H9 (cell line): Measurements from ENCODE around the gene CNOT9. TPM values are rescaled to one million over a fixed set of nuclear protein-coding genes. Genes with fewer than 3 reads are reported as not detected.

Experiments
- DNase-seq: peaks from one replicate; pipeline ENCODE4 v3.0.0-alpha.2; 2017
- H2AFZ ChIP-seq: one replicate; pipeline ENCODE4 v1.6.1; 2013; ENCODE audit warnings: mild to moderate bottlenecking, low read length, control low read depth, moderate library complexity
- H2AK5ac ChIP-seq: 2 replicates; pipeline ENCODE4 v1.6.1; 2013; ENCODE audit warnings: low read length, control low read depth, mixed read lengths; ENCODE audit not compliant: insufficient read length
- H2BK120ac ChIP-seq: one replicate; pipeline ENCODE4 v1.6.1; 2013; ENCODE audit warnings: low read depth, mild to moderate bottlenecking, low read length, control low read depth, inconsistent platforms; ENCODE audit not compliant: poor library complexity, severe bottlenecking
- H2BK12ac ChIP-seq: 2 replicates; pipeline ENCODE4 v1.6.1; 2013; ENCODE audit warnings: low read length, control low read depth, mixed read lengths, low read depth; ENCODE audit not compliant: insufficient read length
- H2BK15ac ChIP-seq: 2 replicates; pipeline ENCODE4 v1.6.1; 2013; ENCODE audit warnings: low read depth, low read length, control low read depth
- H2BK20ac ChIP-seq: one replicate; pipeline ENCODE4 v1.6.1; 2013; ENCODE audit warnings: low read depth, mild to moderate bottlenecking, low read length, control low read depth, inconsistent platforms; ENCODE audit not compliant: poor library complexity, severe bottlenecking
- H2BK5ac ChIP-seq: 2 replicates; pipeline ENCODE4 v1.6.1; 2013; ENCODE audit warnings: low read length, control low read depth, mixed read lengths; ENCODE audit not compliant: insufficient read length
- H3K14ac ChIP-seq: 2 replicates; pipeline ENCODE4 v1.6.1; 2013; ENCODE audit warnings: low read length, control low read depth; ENCODE audit not compliant: insufficient read depth
- H3K18ac ChIP-seq: 2 replicates; pipeline ENCODE4 v1.6.1; 2013; ENCODE audit warnings: low read depth, mild to moderate bottlenecking, mixed read lengths, low read length, control low read depth; ENCODE audit not compliant: insufficient read length
- H3K23ac ChIP-seq: 2 replicates; pipeline ENCODE4 v1.6.1; 2013; ENCODE audit warnings: low read length, control low read depth, mixed read lengths, low read depth; ENCODE audit not compliant: insufficient read length
- H3K23me2 ChIP-seq: 2 replicates; pipeline ENCODE4 v1.6.1; 2013; ENCODE audit warnings: low read depth, mild to moderate bottlenecking, mixed read lengths, low read length, control low read depth; ENCODE audit not compliant: insufficient read length, poor library complexity, severe bottlenecking
- H3K27ac ChIP-seq: 2 replicates; pipeline ENCODE4 v1.5.1; 2013; ENCODE audit warnings: low read length, control low read depth, mixed read lengths, low read depth; ENCODE audit not compliant: insufficient read length
- H3K27me3 ChIP-seq: 2 replicates; pipeline ENCODE4 v1.6.1; 2013; ENCODE audit warnings: low read length, control low read depth, inconsistent platforms; ENCODE audit not compliant: insufficient read depth
- H3K4ac ChIP-seq: 2 replicates; pipeline ENCODE4 v1.6.1; 2013; ENCODE audit warnings: low read depth, mild to moderate bottlenecking, control low read depth, inconsistent platforms, low read length, moderate library complexity
- H3K4me1 ChIP-seq: 2 replicates; pipeline ENCODE4 v1.6.1; 2013; ENCODE audit warnings: low read length, control low read depth, inconsistent platforms; ENCODE audit not compliant: insufficient read depth
- H3K4me2 ChIP-seq: 2 replicates; pipeline ENCODE4 v1.6.1; 2013; ENCODE audit warnings: low read length, control low read depth, mixed read lengths; ENCODE audit not compliant: insufficient read length, insufficient read depth
- H3K56ac ChIP-seq: 2 replicates; pipeline ENCODE4 v1.6.1; 2013; ENCODE audit warnings: low read depth, mild to moderate bottlenecking, mixed read lengths, low read length, control low read depth; ENCODE audit not compliant: insufficient read length
- H3K79me1 ChIP-seq: 2 replicates; pipeline ENCODE4 v1.6.1; 2013; ENCODE audit warnings: low read depth, mild to moderate bottlenecking, moderate library complexity, low read length, control low read depth, inconsistent platforms; ENCODE audit not compliant: insufficient read depth, poor library complexity, severe bottlenecking
- H3K79me2 ChIP-seq: 2 replicates; pipeline ENCODE4 v1.6.1; 2013; ENCODE audit warnings: low read length, control low read depth, inconsistent platforms; ENCODE audit not compliant: insufficient read depth
- H3K9ac ChIP-seq: 2 replicates; pipeline ENCODE4 v1.6.1; 2013; ENCODE audit warnings: low read length, control low read depth, mixed read lengths; ENCODE audit not compliant: insufficient read length; ENCODE audit errors: extremely low read depth
- H3K9me3 ChIP-seq: one replicate; pipeline ENCODE4 v1.6.1; 2013; ENCODE audit warnings: low read depth, low read length, inconsistent platforms; ENCODE audit not compliant: control insufficient read depth
- H3T11ph ChIP-seq: one replicate; pipeline ENCODE4 v1.6.1; 2013; ENCODE audit warnings: mild to moderate bottlenecking, low read length, control low read depth, inconsistent platforms
- H4K20me1 ChIP-seq: one replicate; pipeline ENCODE4 v1.6.1; 2013; ENCODE audit not compliant: control insufficient read depth, insufficient read length, insufficient read depth
- H4K5ac ChIP-seq: 2 replicates; pipeline ENCODE4 v1.6.1; 2013; ENCODE audit warnings: low read depth, mild to moderate bottlenecking, mixed read lengths, low read length, control low read depth; ENCODE audit not compliant: insufficient read length
- H4K8ac ChIP-seq: replicated peaks from 2 replicates; pipeline ENCODE4 v1.6.1; 2013; ENCODE audit warnings: low read length, control low read depth, mixed read lengths, low read depth; ENCODE audit not compliant: insufficient read length
- H4K91ac ChIP-seq: 2 replicates; pipeline ENCODE4 v1.6.1; 2013; ENCODE audit warnings: low read depth, mild to moderate bottlenecking, moderate library complexity, mixed read lengths, low read length, control low read depth; ENCODE audit not compliant: insufficient read length
- H3K27ac Mint-ChIP-seq, 3 experiments: 2 replicates in 2 of 3; 3 replicates in 1 of 3; pipeline ENCODE4 v1.8.0; 2020 to 2021; ENCODE audit warnings: mixed read lengths in 3 of 3, mild to moderate bottlenecking in 1 of 3, moderate library complexity in 1 of 3
- H3K27me3 Mint-ChIP-seq: 2 replicates; pipeline ENCODE4 v1.8.0; 2021; ENCODE audit warnings: low read depth, mild to moderate bottlenecking, moderate library complexity, mixed read lengths
- H3K36me3 Mint-ChIP-seq, 3 experiments: 2 replicates in 2 of 3; 3 replicates in 1 of 3; pipeline ENCODE4 v1.8.0; 2020 to 2021; ENCODE audit warnings: low read depth in 3 of 3, mixed read lengths in 3 of 3; ENCODE audit not compliant: insufficient read depth in 1 of 3
- H3K4me1 Mint-ChIP-seq, 2 experiments: 2 replicates each; pipeline ENCODE4 v1.8.0; 2020; ENCODE audit warnings: mixed read lengths in 2 of 2
- H3K4me3 Mint-ChIP-seq, 2 experiments: 2 replicates in 1 of 2; 3 replicates in 1 of 2; pipeline ENCODE4 v1.8.0; 2020 to 2021; ENCODE audit warnings: mild to moderate bottlenecking in 2 of 2, mixed read lengths in 2 of 2, moderate library complexity in 1 of 2
- H3K9me3 Mint-ChIP-seq, 2 experiments: 2 replicates in 1 of 2; 3 replicates in 1 of 2; pipeline ENCODE4 v1.8.0; 2020; ENCODE audit warnings: mild to moderate bottlenecking in 2 of 2, mixed read lengths in 2 of 2, moderate library complexity in 1 of 2
- WGBS: extraction: QIAGEN DNeasy Blood & Tissue Kit; methylation state at CpG from one replicate; pipeline ENCODE4 v1.1.7; 2013; ENCODE audit warnings: missing lambda C conversion rate, low lambda C conversion rate, mixed read lengths; ENCODE audit not compliant: insufficient read length; ENCODE audit errors: extremely low coverage; 5-methylcytosine and 5-hydroxymethylcytosine counted together
- total RNA-seq: library from RNA; stranded (reverse); gene quantifications from 2 replicates; pipeline ENCODE4 v1.2.1, GENCODE V29; 2021
- TF ChIP-seq, protein P1 (sequence below): fragments of 200-600 bp; sonication (generic); conservative IDR thresholded peaks from 3 replicates; pipeline ENCODE4 v1.8.0; 2021; ENCODE audit warnings: antibody characterized with exemption, mild to moderate bottlenecking

Gene CNOT9
- total RNA-seq, 1 experiment from 2014 or later = 91.2 TPM

DNA sequence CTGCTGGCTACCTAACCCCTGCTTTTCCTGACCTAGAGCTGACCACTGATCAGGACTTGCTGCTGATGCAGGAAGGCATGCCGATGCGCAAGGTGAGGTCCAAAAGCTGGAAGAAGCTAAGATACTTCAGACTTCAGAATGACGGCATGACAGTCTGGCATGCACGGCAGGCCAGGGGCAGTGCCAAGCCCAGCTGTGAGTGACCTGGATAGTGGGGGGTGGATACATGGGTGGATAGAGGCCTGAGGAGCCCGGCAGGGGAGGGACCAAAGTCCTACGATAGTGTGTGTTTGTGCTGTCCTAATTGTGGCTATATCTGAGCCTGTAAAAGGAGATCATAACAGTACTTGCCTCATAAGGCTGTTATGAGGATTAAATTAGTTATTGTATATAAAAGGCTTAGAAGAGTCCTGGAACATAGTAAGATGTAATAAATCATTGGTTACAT is 47.3 kb downstream of the CNOT9 start:
- H3K4me3 Mint-ChIP-seq = no peak overlapping the region
- Histone ChIP-seq H3K9me3 (no peaks in the 10 kb centered on the region), H2BK15ac (no peak overlapping the region), H4K8ac (no peak overlapping the region), H3K14ac (peak overlapping the region; percentile 29; the same call in 1 of the 2 replicates), H2AK5ac (no peak overlapping the region), H3K79me2 (no peaks in the 10 kb centered on the region), H4K20me1 (no peaks in the 10 kb centered on the region), H3T11ph (no peak overlapping the region), H3K56ac (no peak overlapping the region), H2AFZ (no peak overlapping the region), H2BK20ac (no peak overlapping the region), H2BK120ac (no peak overlapping the region), H3K27ac (no peak overlapping the region), H4K5ac (no peak overlapping the region), H2BK12ac (no peak overlapping the region), H3K27me3 (no peaks in the 10 kb centered on the region), H3K4ac (no peak overlapping the region), H4K91ac (no peak overlapping the region), H3K4me1 (no peaks in the 10 kb centered on the region), H3K23ac (no peak overlapping the region), H3K23me2 (no peaks in the 10 kb centered on the region), H2BK5ac (no peak overlapping the region), H3K4me2 (no peak overlapping the region), H3K79me1 (no peaks in the 10 kb centered on the region), H3K9ac (no peak overlapping the region), H3K18ac (no peak overlapping the region)
- WGBS = no CpG with 5 or more reads among the region's 6 CpGs
- no peak overlapping the region; a peak in 1 of 7 replicates for H3K27ac Mint-ChIP-seq
- DNase-seq = no peak
- H3K36me3 Mint-ChIP-seq = no peaks in the 10 kb centered on the region; a peak in 1 of 7 replicates
- no peaks in the 10 kb centered on the region for H3K9me3 Mint-ChIP-seq
- H3K4me1 Mint-ChIP-seq = no peaks in the 10 kb centered on the region
- H3K27me3 Mint-ChIP-seq = no peaks in the 10 kb centered on the region; the same call in 1 of the 2 replicates
- TF ChIP-seq, protein P1, sequence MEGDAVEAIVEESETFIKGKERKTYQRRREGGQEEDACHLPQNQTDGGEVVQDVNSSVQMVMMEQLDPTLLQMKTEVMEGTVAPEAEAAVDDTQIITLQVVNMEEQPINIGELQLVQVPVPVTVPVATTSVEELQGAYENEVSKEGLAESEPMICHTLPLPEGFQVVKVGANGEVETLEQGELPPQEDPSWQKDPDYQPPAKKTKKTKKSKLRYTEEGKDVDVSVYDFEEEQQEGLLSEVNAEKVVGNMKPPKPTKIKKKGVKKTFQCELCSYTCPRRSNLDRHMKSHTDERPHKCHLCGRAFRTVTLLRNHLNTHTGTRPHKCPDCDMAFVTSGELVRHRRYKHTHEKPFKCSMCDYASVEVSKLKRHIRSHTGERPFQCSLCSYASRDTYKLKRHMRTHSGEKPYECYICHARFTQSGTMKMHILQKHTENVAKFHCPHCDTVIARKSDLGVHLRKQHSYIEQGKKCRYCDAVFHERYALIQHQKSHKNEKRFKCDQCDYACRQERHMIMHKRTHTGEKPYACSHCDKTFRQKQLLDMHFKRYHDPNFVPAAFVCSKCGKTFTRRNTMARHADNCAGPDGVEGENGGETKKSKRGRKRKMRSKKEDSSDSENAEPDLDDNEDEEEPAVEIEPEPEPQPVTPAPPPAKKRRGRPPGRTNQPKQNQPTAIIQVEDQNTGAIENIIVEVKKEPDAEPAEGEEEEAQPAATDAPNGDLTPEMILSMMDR = no peak
